GM19397 (cell line): ENCODE measurements around the gene CACNA1G.

Experiments
- ATAC-seq: cut with Tn5 transposase; IDR thresholded peaks from one replicate; pipeline ENCODE4 v1.9.1; 2021; ENCODE audit warnings: mild to moderate bottlenecking, moderate library complexity; ENCODE audit not compliant: unreplicated experiment

CACNA1G gene

GRCh38 chr17:50642722-50643656, 82.5 kb downstream of the CACNA1G start:
- ATAC-seq: no peak

GRCh38 chr17:50645748-50646682, 85.5 kb downstream of the CACNA1G start:
- no peak for ATAC-seq

- no peak for ATAC-seq
Observed at GRCh38 chr17:50647187-50647586, 86.7 kb downstream of the CACNA1G start.

- no peak for ATAC-seq
Observed at GRCh38 chr17:50649042-50649908, 88.8 kb downstream of the CACNA1G start.

- no peak for ATAC-seq
Observed at GRCh38 chr17:50651661-50652060, 91.1 kb downstream of the CACNA1G start.

GRCh38 chr17:50653738-50654137, 93.2 kb downstream of the CACNA1G start:
- ATAC-seq: no peak

- ATAC-seq: no peak
Observed at GRCh38 chr17:50656509-50656908, 96.0 kb downstream of the CACNA1G start.

- no peak for ATAC-seq
Observed at GRCh38 chr17:50657054-50657453, 96.5 kb downstream of the CACNA1G start.

GRCh38 chr17:50657627-50658026, 97.1 kb downstream of the CACNA1G start:
- ATAC-seq: no peak

GRCh38 chr17:50658616-50659015, 98.1 kb downstream of the CACNA1G start:
- ATAC-seq: no peak

GRCh38 chr17:50659179-50659578, 98.7 kb downstream of the CACNA1G start:
- ATAC-seq: no peak

- no peak for ATAC-seq
Observed at GRCh38 chr17:50660042-50660886, 99.7 kb downstream of the CACNA1G start.

- no peak for ATAC-seq
Observed at GRCh38 chr17:50660887-50661345, 100.4 kb downstream of the CACNA1G start.

- ATAC-seq: no peak
Observed at GRCh38 chr17:50661348-50661747, 100.8 kb downstream of the CACNA1G start.

GRCh38 chr17:50661795-50662391, 101.4 kb downstream of the CACNA1G start:
- no peak for ATAC-seq

GRCh38 chr17:50662632-50663225, 102.2 kb downstream of the CACNA1G start:
- no peak for ATAC-seq

- ATAC-seq: no peak
Observed at GRCh38 chr17:50663812-50664374, 103.4 kb downstream of the CACNA1G start.

GRCh38 chr17:50664788-50665458, 104.4 kb downstream of the CACNA1G start:
- no peak for ATAC-seq
